ENCODE data around the gene RPS23. TPM values are rescaled to one million over a fixed set of nuclear protein-coding genes. Genes with fewer than 3 reads are reported as not detected.

RPS23 gene
- total RNA-seq, 1 donor, result 2,597 TPM

- no peaks in the 10 kb centered on the region for H3K9me3 ChIP-seq (ENCODE audit: low read depth, low read length)
Measured at GRCh38 chr5:82297711-82298110, 19.6 kb upstream of the RPS23 start.

GRCh38 chr5:82296929-82297328, 18.8 kb upstream of the RPS23 start:
- no peaks in the 10 kb centered on the region for H3K9me3 ChIP-seq (ENCODE audit: low read depth, low read length)
- H3K4me1 ChIP-seq (ENCODE audit: insufficient read depth, low read length), result no peaks in the 10 kb centered on the region
- no peaks in the 10 kb centered on the region for H3K36me3 ChIP-seq (ENCODE audit: insufficient read depth, low read length)
- no peaks in the 10 kb centered on the region for H4K20me1 ChIP-seq (ENCODE audit: insufficient read depth, low read length)
- H2AFZ ChIP-seq (ENCODE audit: low read length), result no peak overlapping the region
- no peak overlapping the region for H3K27ac ChIP-seq (ENCODE audit: low read depth, low read length)
- no peak for TF ChIP-seq CTCF (IDR thresholded peaks at IDR 0.05; ENCODE audit: extremely low read depth, low read depth, low read length)
- H3K79me2 ChIP-seq (ENCODE audit: insufficient read depth, low read length), result no peaks in the 10 kb centered on the region
- no peak overlapping the region for H3K4me3 ChIP-seq (ENCODE audit: insufficient read depth, low read length)
- no peak overlapping the region for H3K4me2 ChIP-seq (ENCODE audit: insufficient read depth, low read length)
- no peaks in the 10 kb centered on the region for H3K27me3 ChIP-seq (ENCODE audit: insufficient read depth, low read length)
- no peak for DNase-seq (ENCODE audit: insufficient read length, low spot score, missing footprints)

More at GRCh38 chr5:82297711-82298110, 19.6 kb upstream of the RPS23 start:
- TF ChIP-seq CTCF (IDR thresholded peaks at IDR 0.05; ENCODE audit: extremely low read depth, low read depth, low read length), result no peak
- H4K20me1 ChIP-seq (ENCODE audit: insufficient read depth, low read length), result no peaks in the 10 kb centered on the region
- no peak overlapping the region for H3K4me2 ChIP-seq (ENCODE audit: insufficient read depth, low read length)
- H3K27ac ChIP-seq (ENCODE audit: low read depth, low read length), result no peak overlapping the region
- no peaks in the 10 kb centered on the region for H3K4me1 ChIP-seq (ENCODE audit: insufficient read depth, low read length)
- no peak for DNase-seq (ENCODE audit: insufficient read length, low spot score, missing footprints)
- H2AFZ ChIP-seq (ENCODE audit: low read length), result no peak overlapping the region
- no peaks in the 10 kb centered on the region for H3K27me3 ChIP-seq (ENCODE audit: insufficient read depth, low read length)
- H3K36me3 ChIP-seq (ENCODE audit: insufficient read depth, low read length), result no peaks in the 10 kb centered on the region
- H3K4me3 ChIP-seq (ENCODE audit: insufficient read depth, low read length), result no peak overlapping the region
- no peaks in the 10 kb centered on the region for H3K79me2 ChIP-seq (ENCODE audit: insufficient read depth, low read length)

- H3K79me2 ChIP-seq (ENCODE audit: insufficient read depth, low read length), result no peaks in the 10 kb centered on the region
- H3K27ac ChIP-seq (ENCODE audit: low read depth, low read length), result no peak overlapping the region
- no peaks in the 10 kb centered on the region for H3K9me3 ChIP-seq (ENCODE audit: low read depth, low read length)
- no peaks in the 10 kb centered on the region for H3K36me3 ChIP-seq (ENCODE audit: insufficient read depth, low read length)
- H3K4me3 ChIP-seq (ENCODE audit: insufficient read depth, low read length), result no peak overlapping the region
- no peak for TF ChIP-seq CTCF (IDR thresholded peaks at IDR 0.05; ENCODE audit: extremely low read depth, low read depth, low read length)
- H3K4me1 ChIP-seq (ENCODE audit: insufficient read depth, low read length), result no peaks in the 10 kb centered on the region
- no peaks in the 10 kb centered on the region for H4K20me1 ChIP-seq (ENCODE audit: insufficient read depth, low read length)
- no peak for DNase-seq (ENCODE audit: insufficient read length, low spot score, missing footprints)
- no peak overlapping the region for H3K4me2 ChIP-seq (ENCODE audit: insufficient read depth, low read length)
- H2AFZ ChIP-seq (ENCODE audit: low read length), result no peak overlapping the region
- H3K27me3 ChIP-seq (ENCODE audit: insufficient read depth, low read length), result no peaks in the 10 kb centered on the region
Measured at GRCh38 chr5:82295959-82296531, 17.9 kb upstream of the RPS23 start.

GRCh38 chr5:82295144-82295543, 17.0 kb upstream of the RPS23 start:
- no peaks in the 10 kb centered on the region for H3K79me2 ChIP-seq (ENCODE audit: insufficient read depth, low read length)
- no peak overlapping the region for H2AFZ ChIP-seq (ENCODE audit: low read length)
- H3K4me1 ChIP-seq (ENCODE audit: insufficient read depth, low read length), result no peaks in the 10 kb centered on the region
- no peak for DNase-seq (ENCODE audit: insufficient read length, low spot score, missing footprints)
- no peaks in the 10 kb centered on the region for H4K20me1 ChIP-seq (ENCODE audit: insufficient read depth, low read length)
- no peaks in the 10 kb centered on the region for H3K36me3 ChIP-seq (ENCODE audit: insufficient read depth, low read length)
- H3K4me3 ChIP-seq (ENCODE audit: insufficient read depth, low read length), result no peak overlapping the region
- H3K4me2 ChIP-seq (ENCODE audit: insufficient read depth, low read length), result no peak overlapping the region
- no peak overlapping the region for H3K27ac ChIP-seq (ENCODE audit: low read depth, low read length)
- H3K27me3 ChIP-seq (ENCODE audit: insufficient read depth, low read length), result no peaks in the 10 kb centered on the region
- no peak for TF ChIP-seq CTCF (IDR thresholded peaks at IDR 0.05; ENCODE audit: extremely low read depth, low read depth, low read length)
- H3K9me3 ChIP-seq (ENCODE audit: low read depth, low read length), result no peaks in the 10 kb centered on the region
